K562 (cell line): ENCODE data around the gene PLXNB3. TPM values are rescaled to one million over a fixed set of nuclear protein-coding genes. Genes with fewer than 3 reads are reported as not detected.

Experiments
- E2F1 ChIP-seq: sonication (generic); formaldehyde crosslinking; IDR thresholded peaks from 2 replicates; pipeline ENCODE4 v1.8.1; 2023; ENCODE audit warnings: mild to moderate bottlenecking, missing genetic modification reagents, moderate library complexity
- FIP1L1 ChIP-seq: fragments of 200-400 bp; formaldehyde crosslinking; IDR thresholded peaks from 2 replicates; pipeline ENCODE4 v1.6.1; 2018; ENCODE audit warnings: mild to moderate bottlenecking, low read depth, low read length; ENCODE audit not compliant: poor library complexity, severe bottlenecking
- KDM5B ChIP-seq: fragments of 200-600 bp; sonication (generic); IDR thresholded peaks from 2 replicates; pipeline ENCODE4 v1.6.1; 2012; ENCODE audit warnings: low read depth, mild to moderate bottlenecking, moderate library complexity, low read length, control low read depth, inconsistent platforms; ENCODE audit not compliant: insufficient replicate concordance
- PTRF ChIP-seq: fragments of 450-650 bp; IDR thresholded peaks from 2 replicates; pipeline ENCODE4 v1.6.1; 2016; ENCODE audit warnings: mild to moderate bottlenecking, missing genetic modification characterization, missing compliant biosample characterization
- RBFOX2 ChIP-seq: fragments of 200-400 bp; formaldehyde crosslinking; IDR thresholded peaks from 2 replicates; pipeline ENCODE4 v1.6.1; 2017; ENCODE audit warnings: low read depth, mild to moderate bottlenecking, low read length, moderate library complexity
- RREB1 ChIP-seq: fragments of 250-450 bp; sonication (Bioruptor Pico); IDR thresholded peaks from 2 replicates; pipeline ENCODE4 v1.4.0; 2020
- STAG1 ChIP-seq: sonication (generic); formaldehyde crosslinking; IDR thresholded peaks from 2 replicates; pipeline ENCODE4 v1.5.0; 2020; ENCODE audit warnings: missing genetic modification reagents, borderline replicate concordance
- VEZF1 ChIP-seq: fragments of 200-800 bp; sonication (Bioruptor generic); IDR thresholded peaks from 2 replicates; pipeline ENCODE4 v1.6.1; 2017; ENCODE audit warnings: missing genetic modification characterization, missing compliant biosample characterization
- ZNF354B ChIP-seq: fragments of 250-450 bp; sonication (Bioruptor Pico); IDR thresholded peaks from 2 replicates; pipeline ENCODE4 v1.4.0; 2020
- ZNF584 ChIP-seq: fragments of 200-800 bp; sonication (Bioruptor generic); IDR thresholded peaks from 2 replicates; pipeline ENCODE4 v1.6.1; 2016; ENCODE audit warnings: low read depth, mild to moderate bottlenecking, missing genetic modification characterization, missing compliant biosample characterization
- polyA plus RNA-seq, 8 experiments: library from polyadenylated mRNA; depleted of rRNA in 4 of 8; stranded (reverse) in 5 of 8; unstranded in 3 of 8; fragments of >200 nt; fragmentation: Nextera tagmentation in 2 of 8; fragmentation: Illumina TruSeq in 1 of 8; extraction: Ambion mirVana in 2 of 8; extraction: Trizol in 1 of 8; gene quantifications; 2 replicates each; pipeline versions ENCODE4 v1.2.1 to v1.2.3, GENCODE V29; 2011 to 2014; ENCODE audit warnings: inconsistent platforms in 1 of 8, missing spikeins in 1 of 8
- total RNA-seq, 7 experiments: library from RNA; depleted of rRNA in 6 of 7; stranded (reverse); fragments of >200 nt in 6 of 7; fragmentation: Illumina TruSeq in 2 of 7; extraction: Trizol in 2 of 7; gene quantifications; 2 replicates each; pipeline versions ENCODE4 v1.2.1 to v1.2.3, GENCODE V29; 2011 to 2021; ENCODE audit warnings: low replicate concordance in 1 of 7

Gene PLXNB3
- total and polyA plus RNA-seq, 9 of the 15 experiments (the other 6 are each of a cell fraction or from before 2014, with no cell fraction given), result 0.22 to 2.0 (median 1.4) TPM; not detected in 2

DNA sequence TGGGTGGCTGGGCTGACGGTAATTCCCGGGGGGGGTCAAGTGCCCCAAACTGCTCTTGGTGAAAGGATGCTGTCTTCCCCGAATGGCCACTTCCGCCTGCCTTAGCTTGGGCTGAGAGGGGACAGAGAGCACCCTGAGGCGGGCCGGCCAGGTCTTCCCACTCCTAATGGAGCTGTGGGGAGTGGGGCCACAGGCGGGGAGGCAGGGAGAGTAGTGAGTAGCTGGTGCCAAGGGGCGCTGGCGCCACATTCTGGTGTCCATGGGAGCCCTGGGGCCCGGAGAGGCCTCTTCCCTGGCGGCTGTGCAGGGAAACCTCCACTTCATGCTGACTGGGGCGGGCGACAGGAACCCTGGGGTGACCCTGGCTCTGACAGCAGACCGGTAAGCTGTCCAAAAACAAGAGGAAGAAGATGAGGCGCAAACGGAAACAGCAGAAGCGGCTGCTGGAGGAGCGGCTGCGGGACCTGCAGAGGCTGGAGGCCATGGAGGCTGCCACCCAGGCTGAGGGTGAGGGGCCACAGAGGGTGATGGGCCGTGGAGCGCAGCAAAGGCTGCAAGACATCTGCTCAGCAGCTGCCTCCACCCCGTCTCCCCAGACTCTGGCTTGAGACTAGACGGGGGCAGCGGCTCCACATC, 19.4 kb downstream of the PLXNB3 start (continued):
- no peak for TF ChIP-seq RREB1
- peak; percentile 21; the same call in 1 of the 2 replicates for TF ChIP-seq RBFOX2
- TF ChIP-seq FIP1L1, result peak; percentile 16
- TF ChIP-seq PTRF (tag), result no peak
- no peak for TF ChIP-seq ZNF354B (CRISPR knock-in tag)
- no peak for TF ChIP-seq STAG1 (CRISPR knock-in tag)
- no peak for TF ChIP-seq VEZF1 (CRISPR knock-in tag)
- no peak for TF ChIP-seq ZNF584 (CRISPR knock-in tag)
- no peak for TF ChIP-seq E2F1
- TF ChIP-seq KDM5B, result no peak
